HepG2 (cell line): Measurements from ENCODE around the gene MAN1C1. TPM values are rescaled to one million over a fixed set of nuclear protein-coding genes. Genes with fewer than 3 reads are reported as not detected.

Experiments used
- ATAC-seq: fragments of 200-7000 bp; cut with Tn5 transposase; 3 replicates; pipeline ENCODE4 v1.9.1; 2020; ENCODE audit warnings: mild to moderate bottlenecking, moderate library complexity
- BruUV-seq: library from RNA; stranded (reverse); fragments of 400-500 nt; replicated peaks from 2 replicates; lab custom pipeline; 2021; lab: Mats Ljungman, UMichigan
- CTCF ChIA-PET: fragments of 300-600 bp; formaldehyde crosslinking; extraction: SDS; loops from one replicate; lab custom pipeline; 2021; ENCODE audit warnings: low total read pairs, inconsistent platforms, low intra/inter-chr PET ratio; lab: Yijun Ruan, JAX
- POLR2A ChIA-PET: fragments of 350-600 bp; sonication (Branson Sonifier 250); formaldehyde crosslinking; loops from one replicate; lab custom pipeline; 2020; ENCODE audit warnings: antibody characterized with exemption, inconsistent platforms; lab: Yijun Ruan, JAX
- DNase-seq: peaks from one replicate; pipeline ENCODE4 v3.0.0-alpha.2; 2015; ENCODE audit warnings: low spot score
- FAIRE-seq: peaks from 3 replicates; lab custom pipeline; 2011; peaks lifted over from hg19 to GRCh38; lab: Jason Lieb, UNC
- H2AFZ ChIP-seq: one replicate; pipeline ENCODE4 v1.6.1; 2011; ENCODE audit warnings: low read length, inconsistent platforms
- H3K27ac ChIP-seq: fragments of 300-600 bp; 3 replicates; pipeline ENCODE4 v1.8.0; 2011; ENCODE audit warnings: mixed run types, mild to moderate bottlenecking, mixed read lengths, low read length, inconsistent platforms; ENCODE audit not compliant: insufficient read depth; ENCODE audit errors: extremely low read length
- H3K27me3 ChIP-seq, 2 experiments: fragments of 200-600 bp in 1 of 2; 2 replicates in 1 of 2; 3 replicates in 1 of 2; pipeline versions ENCODE4 v1.6.0 to v1.8.0; 2011; ENCODE audit warnings: low read length in 2 of 2, mild to moderate bottlenecking in 2 of 2, moderate library complexity in 2 of 2, inconsistent platforms in 1 of 2; ENCODE audit not compliant: insufficient read depth in 2 of 2, control insufficient read depth in 1 of 2
- H3K36me3 ChIP-seq, 2 experiments: fragments of 200-600 bp in 1 of 2; replicated peaks in 1 of 2; 2 replicates in 1 of 2; 3 replicates in 1 of 2; pipeline versions ENCODE4 v1.5.1 to v1.8.0; 2011; ENCODE audit warnings: low read length in 2 of 2, inconsistent platforms in 1 of 2; ENCODE audit not compliant: insufficient read depth in 2 of 2, control insufficient read depth in 1 of 2
- H3K4me1 ChIP-seq: 2 replicates; pipeline ENCODE4 v1.5.1; 2012; ENCODE audit warnings: low read length, inconsistent platforms; ENCODE audit not compliant: insufficient read depth
- H3K4me2 ChIP-seq: 2 replicates; pipeline ENCODE4 v1.6.0; 2011; ENCODE audit warnings: low read depth, low read length, inconsistent platforms
- H3K4me3 ChIP-seq, 3 experiments: fragments of 200-600 bp in 1 of 3; sonication (generic), shearing (Covaris generic) in 1 of 3; replicated peaks in 1 of 3; 2 replicates each; pipeline ENCODE4 v1.5.1; 2011 to 2016; ENCODE audit warnings: low read length in 3 of 3, inconsistent platforms in 2 of 3, low read depth in 2 of 3, mild to moderate bottlenecking in 2 of 3, control low read depth in 1 of 3, mixed read lengths in 1 of 3; ENCODE audit not compliant: insufficient read depth in 1 of 3
- H3K79me2 ChIP-seq: one replicate; pipeline ENCODE4 v1.6.1; 2011; ENCODE audit warnings: low read length, inconsistent platforms; ENCODE audit not compliant: insufficient read depth
- H3K9ac ChIP-seq: 2 replicates; pipeline ENCODE4 v1.6.0; 2011; ENCODE audit warnings: mild to moderate bottlenecking, low read depth, low read length, inconsistent platforms; ENCODE audit not compliant: insufficient read depth
- H3K9me3 ChIP-seq: 2 replicates; pipeline ENCODE4 v1.5.1; 2012; ENCODE audit warnings: mild to moderate bottlenecking, low read length
- H4K20me1 ChIP-seq: 2 replicates; pipeline ENCODE4 v1.6.0; 2011; ENCODE audit warnings: inconsistent platforms, mild to moderate bottlenecking, low read length, moderate library complexity; ENCODE audit not compliant: insufficient read depth
- CBX1 ChIP-seq: IDR thresholded peaks from one replicate; pipeline ENCODE4 v1.6.1; 2016; ENCODE audit warnings: antibody characterized with exemption, low read depth
- GATA4 ChIP-seq: sonication (generic); IDR thresholded peaks from 2 replicates; pipeline ENCODE4 v1.6.1; 2016; ENCODE audit warnings: antibody characterized with exemption, low read depth, borderline replicate concordance
- HIC2 ChIP-seq: sonication (generic); formaldehyde crosslinking; IDR thresholded peaks from 2 replicates; pipeline ENCODE4 v1.9.0; 2022; ENCODE audit warnings: low read depth, missing genetic modification reagents
- HMGXB3 ChIP-seq: sonication (generic); formaldehyde crosslinking; IDR thresholded peaks from 2 replicates; pipeline ENCODE4 v1.4.0; 2020; ENCODE audit warnings: missing genetic modification reagents, borderline replicate concordance
- HOMEZ ChIP-seq: IDR thresholded peaks from 2 replicates; pipeline ENCODE4 v1.6.1; 2016; ENCODE audit warnings: low read depth
- IRF2 ChIP-seq: IDR thresholded peaks from 2 replicates; pipeline ENCODE4 v1.6.1; 2018; ENCODE audit warnings: missing genetic modification reagents, missing compliant biosample characterization
- KDM2A ChIP-seq: sonication (generic); formaldehyde crosslinking; IDR thresholded peaks from 2 replicates; pipeline ENCODE4 v1.4.0; 2020; ENCODE audit warnings: low read depth, missing genetic modification reagents, borderline replicate concordance
- SIX4 ChIP-seq: sonication (generic); formaldehyde crosslinking; IDR thresholded peaks from 2 replicates; pipeline ENCODE4 v1.4.0; 2020; ENCODE audit warnings: missing genetic modification reagents
- ZMAT3 ChIP-seq: sonication (generic); formaldehyde crosslinking; conservative IDR thresholded peaks from 2 replicates; pipeline ENCODE4 v1.7.0; 2021; ENCODE audit warnings: missing genetic modification reagents
- ZNF710 ChIP-seq: sonication (generic); formaldehyde crosslinking; IDR thresholded peaks from 2 replicates; pipeline ENCODE4 v1.5.0; 2020; ENCODE audit warnings: mild to moderate bottlenecking, missing genetic modification reagents, borderline replicate concordance
- ZSCAN30 ChIP-seq: sonication (generic); formaldehyde crosslinking; IDR thresholded peaks from 2 replicates; pipeline ENCODE4 v1.5.0; 2020; ENCODE audit warnings: mild to moderate bottlenecking, missing genetic modification reagents
- WGBS: methylation state at CpG from one replicate; pipeline ENCODE4 v1.1.6; 2017; ENCODE audit warnings: low lambda C conversion rate; 5-methylcytosine and 5-hydroxymethylcytosine counted together
- in situ Hi-C: cut with HindIII; loops from 2 replicates; pipeline ENCODE4 v1.10.0; 2017; ENCODE audit warnings: low pct_unique_long_range_greater_than_20kb; ENCODE audit not compliant: extremely low pct_ligation_motif_present
- intact Hi-C: fragments of 100-400 bp; cut with micrococcal nuclease; formaldehyde crosslinking; loops from one replicate; pipeline ENCODE4 v1.10.0; 2022; ENCODE audit not compliant: unreplicated experiment
- polyA plus RNA-seq, 8 experiments: library from polyadenylated mRNA; depleted of rRNA in 3 of 8; stranded (reverse) in 7 of 8; unstranded in 1 of 8; fragments of >200 nt; fragmentation: Illumina TruSeq in 4 of 8; extraction: Trizol in 4 of 8; gene quantifications; 2 replicates each; pipeline versions ENCODE4 v1.2.1 to v1.2.3, GENCODE V29; 2011 to 2016; ENCODE audit warnings: low read depth in 4 of 8, missing spikeins in 1 of 8, mixed read lengths in 1 of 8; ENCODE audit not compliant: insufficient read depth in 1 of 8
- total RNA-seq, 5 experiments: library from RNA; depleted of rRNA; stranded (reverse); fragments of >200 nt; fragmentation: Illumina TruSeq; extraction: Trizol; gene quantifications; 2 replicates each; pipeline ENCODE4 v1.2.3, GENCODE V29; 2016; ENCODE audit warnings: low read depth in 1 of 5

MAN1C1 gene
- total and polyA plus RNA-seq, 2 of the 13 experiments (the other 11 are each of a cell fraction or from before 2014, with no cell fraction given) = 0.18 to 0.49 TPM

GRCh38 chr1:25820247-25821111 lies 203.9 kb downstream of the MAN1C1 start (continued):
- TF ChIP-seq IRF2 (CRISPR knock-in tag) (peak; percentile 8; the same call in 1 of the 2 replicates), KDM2A (CRISPR knock-in tag) (0 out of 2 replicates have a peak, but pooled peaks have one; percentile 0), HIC2 (CRISPR knock-in tag) (no peak), GATA4 (no peak)

- ChIA-PET POLR2A (interaction anchor here (1.1 to 3.3 kb wide), 2 partner anchors 136 to 176 kb away, joined by 5 to 20 read pairs; partner anchors contain the start of gene PAFAH2), CTCF (no interaction called here)
- ATAC-seq (no peak), DNase-seq (no peak), FAIRE-seq (peak; percentile 21)
- H3K79me2 ChIP-seq = peaks cover 26% of the 10 kb centered on the region
- no peak overlapping the region for H2AFZ ChIP-seq
- peak overlapping the region; percentile 95 for H3K4me2 ChIP-seq
- H3K27me3 ChIP-seq = no peaks in the 10 kb centered on the region; a peak in 1 of 5 replicates
- TSS peak; percentile 61 for BruUV-seq
- H3K36me3 ChIP-seq = peaks cover 0 to 12% of the 10 kb centered on the region in 2 experiments; a peak in 4 of 5 replicates
- 6% methylated on average over 10 of the region's 10 CpGs for WGBS
- peak overlapping the region; percentile 98 for H3K27ac ChIP-seq
- peaks cover 43% of the 10 kb centered on the region for H3K4me1 ChIP-seq
- peak overlapping the region; percentile 98 for H3K9ac ChIP-seq
- H3K4me3 ChIP-seq = peak overlapping the region; percentile 90 to 94 (median 94)
- intact Hi-C loops (loop anchor here (5.0 kb wide), 2 partner anchors 71 to 176 kb away; partner anchors contain the start of gene PAFAH2), in situ Hi-C loops (loop anchor here (10.0 to 25.0 kb wide), 2 partner anchors 174 to 209 kb away; partner anchors contain the start of genes MAN1C1 and PAFAH2)
- H3K9me3 ChIP-seq = no peaks in the 10 kb centered on the region
- peaks cover 8% of the 10 kb centered on the region for H4K20me1 ChIP-seq
- TF ChIP-seq HMGXB3 (CRISPR knock-in tag) (no peak), ZNF710 (CRISPR knock-in tag) (no peak), SIX4 (no peak), HOMEZ (CRISPR knock-in tag) (no peak), CBX1 (no peak), ZSCAN30 (no peak), ZMAT3 (CRISPR knock-in tag) (no peak)
Measured at GRCh38 chr1:25821112-25821476, 204.5 kb downstream of the MAN1C1 start.
